Spinal cord (tissue), 10 donors: Measurements from ENCODE around the gene SIM2. TPM values are rescaled to one million over a fixed set of nuclear protein-coding genes. Genes with fewer than 3 reads are reported as not detected.
"Not testable (repeated sequence)": the region's sequence is repeated elsewhere in the genome, so short reads cannot be mapped to it uniquely, and the experiment has no call there.

ENCODE experiments used
- DNase-seq, 6 donors: peaks; one replicate each; pipeline versions ENCODE4 v3.0.0 to v3.0.0-alpha.2; 2013 to 2015; ENCODE audit warnings: low spot score in 6 of 6, low read depth in 4 of 6
- H3K27ac ChIP-seq: one replicate; pipeline ENCODE4 v1.5.1; 2013; ENCODE audit warnings: low read depth, low read length, control low read depth
- H3K27me3 ChIP-seq: one replicate; pipeline ENCODE4 v1.6.1; 2013; ENCODE audit warnings: low read length; ENCODE audit not compliant: control insufficient read depth, insufficient read depth
- H3K36me3 ChIP-seq: one replicate; pipeline ENCODE4 v1.6.1; 2013; ENCODE audit warnings: low read length; ENCODE audit not compliant: control insufficient read depth, insufficient read depth
- H3K4me1 ChIP-seq: one replicate; pipeline ENCODE4 v1.6.1; 2013; ENCODE audit warnings: low read length; ENCODE audit not compliant: control insufficient read depth, insufficient read depth
- H3K4me3 ChIP-seq: one replicate; pipeline ENCODE4 v1.5.1; 2013; ENCODE audit warnings: low read depth, low read length, control low read depth
- H3K9me3 ChIP-seq: one replicate; pipeline ENCODE4 v1.6.1; 2013; ENCODE audit warnings: low read length; ENCODE audit not compliant: control insufficient read depth, insufficient read depth
- WGBS: methylation state at CpG from one replicate; pipeline ENCODE4 v1.1.5; 2013; ENCODE audit warnings: missing lambda C conversion rate; ENCODE audit not compliant: insufficient coverage; 5-methylcytosine and 5-hydroxymethylcytosine counted together
- long read RNA-seq, 4 donors: transcript quantifications; one replicate each; lab custom pipeline, GENCODE V29; 2026
- polyA plus RNA-seq, 2 donors: library from polyadenylated mRNA; unstranded; fragments of 120-200 nt; gene quantifications; one replicate each; pipeline ENCODE4 v1.2.1, GENCODE V29; 2013; ENCODE audit not compliant: insufficient read length in 2 of 2
- total RNA-seq, 2 donors: library from RNA; depleted of rRNA in 1 of 2; stranded (reverse); fragments of 120-200 nt in 1 of 2; fragments of >200 nt in 1 of 2; gene quantifications; one replicate each; pipeline versions ENCODE4 v1.2.3 to v1.2.4, GENCODE V29; 2013 to 2014
- donor health status: healthy.

SIM2 gene
- under 1 TPM in 1 of 2 donors, not detected in 1; 0.06 TPM for total RNA-seq
- 1 to 10 TPM; 2.9 to 3.3 TPM for polyA plus RNA-seq
- long read RNA-seq, donor 1, result 0 reads
- long read RNA-seq, donor 2, result 0 reads
- long read RNA-seq, donor 3, result 0 reads
- long read RNA-seq, donor 4, result 0 reads

DNA sequence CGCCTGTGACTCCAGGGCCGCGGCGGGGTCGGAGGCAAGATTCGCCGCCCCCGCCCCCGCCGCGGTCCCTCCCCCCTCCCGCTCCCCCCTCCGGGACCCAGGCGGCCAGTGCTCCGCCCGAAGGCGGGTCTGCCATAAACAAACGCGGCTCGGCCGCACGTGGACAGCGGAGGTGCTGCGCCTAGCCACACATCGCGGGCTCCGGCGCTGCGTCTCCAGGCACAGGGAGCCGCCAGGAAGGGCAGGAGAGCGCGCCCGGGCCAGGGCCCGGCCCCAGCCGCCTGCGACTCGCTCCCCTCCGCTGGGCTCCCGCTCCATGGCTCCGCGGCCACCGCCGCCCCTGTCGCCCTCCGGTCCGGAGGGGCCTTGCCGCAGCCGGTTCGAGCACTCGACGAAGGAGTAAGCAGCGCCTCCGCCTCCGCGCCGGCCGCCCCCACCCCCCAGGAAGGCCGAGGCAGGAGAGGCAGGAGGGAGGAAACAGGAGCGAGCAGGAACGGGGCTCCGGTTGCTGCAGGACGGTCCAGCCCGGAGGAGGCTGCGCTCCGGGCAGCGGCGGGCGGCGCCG is at the start of gene SIM2:
SIM2 (plus strand) TSS at position 135 of the 565 bp plus-strand sequence. CDS start 632 bp downstream, outside the sequence.
- no peak within 1 kb of the TSS for H3K27ac ChIP-seq
- no peak within 1 kb of the TSS for H3K4me3 ChIP-seq
- DNase-seq, result peak in 1 of 6 donors; percentile 35
- H3K27me3 ChIP-seq, result peaks cover 98% of the 10 kb centered on the region
- no peaks in the 10 kb centered on the region for H3K9me3 ChIP-seq
- under 1% methylated on average over 57 of the region's 70 CpGs for WGBS
- H3K36me3 ChIP-seq, result no peaks in the 10 kb centered on the region
- H3K4me1 ChIP-seq, result peaks cover 56% of the 10 kb centered on the region

GRCh38 chr21:36654324-36654723 is 44.6 kb upstream of the SIM2 start:
- Histone ChIP-seq H3K4me3 (no peak overlapping the region), H3K36me3 (no peaks in the 10 kb centered on the region), H3K27me3 (no peaks in the 10 kb centered on the region), H3K4me1 (peaks cover 5% of the 10 kb centered on the region), H3K27ac (no peak overlapping the region), H3K9me3 (no peaks in the 10 kb centered on the region)
- DNase-seq, result peak in 2 of 6 donors; percentile 55 to 71
- WGBS, result 52% methylated on average over 13 of the region's 17 CpGs

DNA sequence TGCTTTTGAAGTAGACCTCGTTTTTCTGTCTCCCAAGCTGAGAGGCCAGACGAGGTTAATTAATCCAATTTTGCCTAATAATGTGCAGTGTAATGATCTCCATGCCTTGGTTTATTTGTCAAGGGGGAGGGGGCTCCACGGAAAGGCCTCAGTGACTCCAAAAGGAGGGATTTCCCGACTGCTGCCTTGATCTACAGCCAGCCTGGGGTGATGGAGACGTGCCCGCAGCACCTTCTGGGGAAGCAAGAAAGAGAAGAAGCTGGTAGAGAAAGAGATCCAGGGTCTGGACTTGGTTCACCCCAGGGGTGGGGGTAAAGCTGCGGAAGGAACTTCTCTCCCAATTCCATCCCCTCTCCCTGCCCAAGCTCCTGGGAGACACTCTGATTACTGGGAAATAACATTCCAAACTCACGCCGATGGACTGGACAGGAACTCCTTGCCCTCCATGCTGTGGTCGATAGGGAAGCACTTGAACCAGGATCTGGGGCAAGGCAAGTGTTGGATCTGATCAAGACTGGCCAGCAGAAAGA is 44.1 kb upstream of the SIM2 start:
- no peak for DNase-seq
- no peaks in the 10 kb centered on the region for H3K27me3 ChIP-seq
- H3K36me3 ChIP-seq, result no peaks in the 10 kb centered on the region
- H3K4me1 ChIP-seq, result peaks cover 5% of the 10 kb centered on the region
- H3K27ac ChIP-seq, result no peak overlapping the region
- no peaks in the 10 kb centered on the region for H3K9me3 ChIP-seq
- no peak overlapping the region for H3K4me3 ChIP-seq
- WGBS, result 55% methylated on average over 7 of the region's 10 CpGs

- Histone ChIP-seq H3K9me3 (no peaks in the 10 kb centered on the region), H3K27me3 (no peaks in the 10 kb centered on the region), H3K27ac (no peak overlapping the region), H3K4me3 (no peak overlapping the region), H3K4me1 (peaks cover 5% of the 10 kb centered on the region), H3K36me3 (no peaks in the 10 kb centered on the region)
- DNase-seq, result no peak
- 91% methylated on average over 4 of the region's 6 CpGs for WGBS
Observed at GRCh38 chr21:36656138-36656537, 42.8 kb upstream of the SIM2 start.

GRCh38 chr21:36657290-36657689 is 41.6 kb upstream of the SIM2 start:
- H3K27me3 ChIP-seq, H3K9me3 ChIP-seq, H3K4me3 ChIP-seq, H3K4me1 ChIP-seq, H3K36me3 ChIP-seq, H3K27ac ChIP-seq, DNase-seq: not testable (repeated sequence)
- no CpG with 5 or more reads among the region's 1 CpG for WGBS

DNA sequence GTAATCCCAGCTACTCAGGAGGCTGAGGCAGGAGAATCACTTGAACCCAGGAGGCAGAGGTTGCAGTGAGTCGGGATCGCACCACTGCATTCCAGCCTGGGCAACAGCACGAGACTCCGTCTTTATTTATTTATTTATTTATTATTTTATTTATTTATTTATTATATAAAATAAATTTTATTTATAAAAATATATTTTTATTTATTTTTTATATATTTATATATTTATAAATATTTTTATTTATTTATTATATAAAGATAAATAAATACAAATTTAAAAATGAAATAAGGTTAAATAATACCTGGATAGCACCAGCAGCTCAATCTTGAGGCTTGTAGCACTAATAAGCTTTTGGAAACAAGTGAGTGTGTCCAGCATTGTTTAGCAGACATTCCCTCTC is 40.9 kb upstream of the SIM2 start:
- peaks cover 5% of the 10 kb centered on the region for H3K4me1 ChIP-seq
- no peak for DNase-seq
- no peaks in the 10 kb centered on the region for H3K9me3 ChIP-seq
- H3K27ac ChIP-seq, result no peak overlapping the region
- H3K4me3 ChIP-seq, result no peak overlapping the region
- H3K27me3 ChIP-seq, result no peaks in the 10 kb centered on the region
- WGBS, result no CpG with 5 or more reads among the region's 4 CpGs
- H3K36me3 ChIP-seq, result no peaks in the 10 kb centered on the region

DNA sequence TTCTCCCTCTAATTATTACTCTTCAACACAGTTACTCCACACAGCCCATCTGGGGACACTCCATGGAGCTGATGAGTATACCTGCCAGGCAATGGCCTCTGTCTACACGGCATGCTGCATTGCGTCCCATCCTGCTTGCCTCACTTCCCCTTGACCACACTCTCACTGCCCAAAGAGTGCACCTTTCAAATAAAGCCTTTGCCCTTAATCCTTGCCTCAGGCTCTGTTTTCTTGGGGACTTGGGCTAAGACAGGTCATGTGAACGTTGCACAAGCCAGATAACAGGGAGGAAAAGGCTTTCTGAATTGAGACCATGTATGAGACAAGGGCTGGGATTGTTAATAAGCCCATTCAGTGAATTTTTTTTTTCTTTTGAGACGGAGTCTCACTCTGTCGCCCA is 40.0 kb upstream of the SIM2 start:
- Histone ChIP-seq H3K4me1 (peaks cover 10% of the 10 kb centered on the region), H3K36me3 (no peaks in the 10 kb centered on the region), H3K4me3 (no peak overlapping the region), H3K27ac (no peak overlapping the region), H3K9me3 (no peaks in the 10 kb centered on the region), H3K27me3 (peaks cover 7% of the 10 kb centered on the region)
- 90% methylated on average over 2 of the region's 5 CpGs for WGBS
- DNase-seq, result no peak

DNA sequence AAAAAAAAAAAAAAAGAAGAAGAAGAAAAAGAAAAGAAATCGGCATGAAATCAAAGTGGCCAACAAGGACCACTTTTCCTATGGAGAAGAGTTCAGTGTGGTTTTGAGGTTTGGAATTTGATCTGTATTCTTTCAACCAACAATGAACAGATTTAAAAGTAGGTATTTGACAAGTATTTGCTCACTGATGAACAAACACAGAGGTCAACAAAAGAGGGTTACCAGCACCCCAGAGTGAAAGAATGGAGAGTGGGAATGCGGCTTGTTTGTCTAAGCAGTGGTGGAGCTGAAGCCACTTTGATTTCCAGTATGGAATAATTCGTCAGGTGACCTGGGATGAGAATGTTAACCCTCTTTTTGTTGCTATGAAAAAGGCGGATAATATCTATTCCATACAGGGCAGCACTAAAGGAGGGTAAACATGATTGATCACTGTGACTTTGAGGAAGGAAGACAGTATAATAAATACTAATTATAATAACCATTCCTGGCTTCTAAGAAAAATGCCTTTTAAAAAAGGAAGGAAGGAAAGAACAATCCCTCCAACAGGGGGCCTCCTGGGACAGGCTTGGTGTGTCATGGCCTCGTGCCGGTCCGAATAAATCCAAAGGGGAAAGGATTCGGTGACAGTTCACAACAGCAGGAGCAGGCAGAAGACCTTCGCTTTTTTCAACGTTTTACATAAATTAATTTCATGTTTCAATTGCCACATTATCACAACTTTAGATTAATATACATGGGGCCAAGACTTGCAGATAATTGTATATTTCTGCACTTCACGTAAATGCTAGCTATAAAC is 37.2 kb upstream of the SIM2 start:
- WGBS, result 87% methylated on average over 2 of the region's 11 CpGs
- no peak overlapping the region for H3K4me3 ChIP-seq
- H3K36me3 ChIP-seq, result no peaks in the 10 kb centered on the region
- peaks cover 6% of the 10 kb centered on the region for H3K4me1 ChIP-seq
- no peak for DNase-seq
- no peaks in the 10 kb centered on the region for H3K9me3 ChIP-seq
- H3K27me3 ChIP-seq, result peaks cover 7% of the 10 kb centered on the region
- H3K27ac ChIP-seq, result no peak overlapping the region

DNA sequence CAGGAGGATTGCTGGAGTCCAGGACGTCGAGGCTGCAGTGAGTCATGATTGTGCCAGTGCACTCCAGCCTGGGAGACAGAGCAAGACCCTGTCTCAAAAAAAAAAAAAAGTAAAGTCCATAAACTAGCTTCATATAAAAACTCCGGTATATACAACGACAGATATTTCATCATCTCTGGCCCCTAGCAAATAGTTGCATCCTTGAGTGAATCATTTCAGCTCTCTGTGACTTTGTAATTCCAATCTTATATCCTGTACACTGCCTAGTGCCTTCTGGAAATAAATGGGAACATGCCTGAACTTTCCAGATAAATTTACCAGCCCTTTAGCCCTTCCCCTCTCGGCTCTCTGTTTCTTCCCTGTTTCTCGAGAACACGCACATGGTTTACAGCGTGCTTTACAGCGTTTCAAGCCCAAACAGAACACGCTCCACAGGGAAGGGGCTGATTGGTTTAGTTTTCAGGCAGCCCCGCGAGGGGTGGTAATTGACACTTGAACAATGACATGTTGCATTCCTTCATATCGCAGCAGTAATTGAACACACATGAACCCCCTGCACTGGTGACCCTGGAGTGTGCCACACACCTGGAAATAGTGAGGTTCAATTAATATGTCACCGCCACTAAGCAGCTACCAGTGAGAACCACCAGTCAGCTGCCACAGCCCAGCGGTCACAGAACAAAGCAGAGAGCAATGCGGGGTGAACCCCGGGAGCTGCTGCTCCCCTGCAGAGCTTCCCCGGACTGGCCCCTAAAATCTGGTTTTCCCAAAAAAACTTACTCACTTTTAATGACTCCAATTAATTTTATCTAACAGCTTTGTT is 35.7 kb upstream of the SIM2 start:
- DNase-seq, result peak in 1 of 6 donors; percentile 31
- Histone ChIP-seq H3K4me3 (no peak overlapping the region), H3K36me3 (no peaks in the 10 kb centered on the region), H3K4me1 (peaks cover 6% of the 10 kb centered on the region), H3K9me3 (no peaks in the 10 kb centered on the region), H3K27me3 (peaks cover 7% of the 10 kb centered on the region), H3K27ac (no peak overlapping the region)
- WGBS, result 30% methylated on average over 17 of the region's 18 CpGs
